HCT116 (cell line): ENCODE measurements around the gene PLD6. TPM values are rescaled to one million over a fixed set of nuclear protein-coding genes. Genes with fewer than 3 reads are reported as not detected.

Experiments used
- ATAC-seq: fragments of 200-7000 bp; cut with Tn5 transposase; 2 replicates; pipeline ENCODE4 v1.9.1; 2020; ENCODE audit warnings: mild to moderate bottlenecking, moderate library complexity
- BruUV-seq: library from RNA; stranded (reverse); fragments of 400-500 nt; replicated peaks from 2 replicates; lab custom pipeline; 2021; lab: Mats Ljungman, UMichigan
- CTCF ChIA-PET: fragments of 300-600 bp; sonication (Branson Sonifier 250); formaldehyde crosslinking; loops from one replicate; lab custom pipeline; 2021; ENCODE audit warnings: antibody characterized with exemption; lab: Charles Lee
- POLR2A ChIA-PET: fragments of 300-600, 350-600 bp; sonication (Branson Sonifier 250); formaldehyde crosslinking; loops from one replicate; lab custom pipeline; 2021; ENCODE audit warnings: antibody characterized with exemption; lab: Charles Lee
- RAD21 ChIA-PET, 2 experiments: fragments of 300-600 bp; sonication (Branson Sonifier 250); formaldehyde crosslinking; loops; one replicate each; lab custom pipeline; 2023; ENCODE audit warnings: low total read pairs in 2 of 2; ENCODE audit not compliant: uncharacterized antibody in 2 of 2, unreplicated experiment in 2 of 2, low non-redundant PET in 1 of 2; lab: Charles Lee
- DNase-seq: peaks from one replicate; pipeline ENCODE4 v3.0.0-alpha.2; 2010; ENCODE audit warnings: low read depth, low spot score
- H2AFZ ChIP-seq: fragments of 200-600 bp; shearing (Covaris generic), sonication (generic); 2 replicates; pipeline ENCODE4 v1.6.1; 2017; ENCODE audit warnings: low read depth, mixed run types, mixed read lengths, antibody characterized with exemption, low read length; ENCODE audit not compliant: poor library complexity, severe bottlenecking
- H3K27ac ChIP-seq: 2 replicates; pipeline ENCODE4 v1.5.1; 2012; ENCODE audit warnings: low read depth, low read length
- H3K27me3 ChIP-seq: fragments of 200-600 bp; sonication (generic); 2 replicates; pipeline ENCODE4 v1.6.1; 2016; ENCODE audit warnings: mixed run types, low read length, mixed read lengths; ENCODE audit not compliant: insufficient read depth
- H3K36me3 ChIP-seq, 2 experiments: fragments of 200-500 bp in 1 of 2; fragments of 200-600 bp in 1 of 2; sonication (Bioruptor generic) in 1 of 2; sonication (generic) in 1 of 2; 2 replicates each; pipeline versions ENCODE4 v1.5.1 to v1.6.1; 2014 to 2016; ENCODE audit warnings: low read length in 2 of 2, inconsistent platforms in 1 of 2, mixed read lengths in 1 of 2, mixed run types in 1 of 2; ENCODE audit not compliant: insufficient read depth in 2 of 2, control insufficient read depth in 1 of 2
- H3K4me1 ChIP-seq, 2 experiments: fragments of 200-600 bp in 1 of 2; sonication (generic) in 1 of 2; 2 replicates each; pipeline versions ENCODE4 v1.5.1 to v1.6.1; 2012 to 2017; ENCODE audit warnings: low read length in 2 of 2, inconsistent platforms in 1 of 2, mild to moderate bottlenecking in 1 of 2, mixed read lengths in 1 of 2, mixed run types in 1 of 2, moderate library complexity in 1 of 2; ENCODE audit not compliant: insufficient read depth in 2 of 2, control insufficient read depth in 1 of 2
- H3K4me2 ChIP-seq: fragments of 200-600 bp; sonication (generic); 2 replicates; pipeline ENCODE4 v1.6.1; 2017; ENCODE audit warnings: mixed run types, low read length, mixed read lengths
- H3K4me3 ChIP-seq, 2 experiments: fragments of 200-600 bp in 1 of 2; sonication (generic) in 1 of 2; replicated peaks in 1 of 2; 2 replicates each; pipeline ENCODE4 v1.5.1; 2011 to 2016; ENCODE audit warnings: low read length in 2 of 2, control low read depth in 1 of 2, low read depth in 1 of 2, mild to moderate bottlenecking in 1 of 2, mixed read lengths in 1 of 2, mixed run types in 1 of 2
- H3K79me2 ChIP-seq: fragments of 200-600 bp; sonication (generic); 2 replicates; pipeline ENCODE4 v1.6.1; 2017; ENCODE audit warnings: mild to moderate bottlenecking, mixed run types, low read length, moderate library complexity, mixed read lengths; ENCODE audit not compliant: insufficient read depth
- H3K9ac ChIP-seq: fragments of 200-600 bp; sonication (generic); 2 replicates; pipeline ENCODE4 v1.6.1; 2016; ENCODE audit warnings: low read length, mixed read lengths
- H3K9me2 ChIP-seq: fragments of 200-600 bp; sonication (generic), shearing (Covaris generic); 2 replicates; pipeline ENCODE4 v1.6.1; 2017; ENCODE audit warnings: mixed run types, mild to moderate bottlenecking, moderate library complexity; ENCODE audit not compliant: insufficient read depth
- H3K9me3 ChIP-seq, 2 experiments: fragments of 200-500 bp in 1 of 2; fragments of 200-600 bp in 1 of 2; sonication (Bioruptor generic) in 1 of 2; sonication (generic) in 1 of 2; 2 replicates each; pipeline ENCODE4 v1.6.1; 2014 to 2017; ENCODE audit warnings: low read length in 2 of 2, mixed read lengths in 2 of 2, inconsistent platforms in 1 of 2, low read depth in 1 of 2, mild to moderate bottlenecking in 1 of 2, mixed run types in 1 of 2, moderate library complexity in 1 of 2; ENCODE audit not compliant: control insufficient read depth in 1 of 2, insufficient read depth in 1 of 2
- H4K20me1 ChIP-seq: fragments of 200-600 bp; sonication (generic), shearing (Covaris generic); 2 replicates; pipeline ENCODE4 v1.6.1; 2017; ENCODE audit warnings: mixed run types, mild to moderate bottlenecking, moderate library complexity; ENCODE audit not compliant: insufficient read depth
- ATF3 ChIP-seq: IDR thresholded peaks from 2 replicates; pipeline ENCODE4 v1.6.1; 2012
- CBX3 ChIP-seq: IDR thresholded peaks from 2 replicates; pipeline ENCODE4 v1.6.1; 2012; ENCODE audit warnings: low read depth
- CEBPB ChIP-seq: IDR thresholded peaks from 2 replicates; pipeline ENCODE4 v1.6.1; 2012; ENCODE audit warnings: low read depth
- CTCF ChIP-seq, 3 experiments: fragments of 200-600 bp in 1 of 3; sonication (generic) in 1 of 3; IDR thresholded peaks in 2 of 3; conservative IDR thresholded peaks in 1 of 3; 2 replicates each; pipeline ENCODE4 v1.5.1; 2012 to 2017; ENCODE audit warnings: low read depth in 2 of 3, low read length in 2 of 3, antibody characterized with exemption in 1 of 3, borderline replicate concordance in 1 of 3, control low read depth in 1 of 3, mild to moderate bottlenecking in 1 of 3, mixed read lengths in 1 of 3, mixed run types in 1 of 3, moderate library complexity in 1 of 3; ENCODE audit not compliant: insufficient read depth in 1 of 3
- EGR1 ChIP-seq: IDR thresholded peaks from 2 replicates; pipeline ENCODE4 v1.6.1; 2012; ENCODE audit warnings: low read depth
- ELF1 ChIP-seq: IDR thresholded peaks from 2 replicates; pipeline ENCODE4 v1.6.1; 2012; ENCODE audit warnings: low read depth, borderline replicate concordance
- EZH2 ChIP-seq: fragments of 200-600 bp; sonication (generic); IDR thresholded peaks from 2 replicates; pipeline ENCODE4 v1.6.1; 2017; ENCODE audit warnings: antibody characterized with exemption, mixed run types
- EZH2phosphoT487 ChIP-seq: fragments of 200-600 bp; IDR thresholded peaks from 2 replicates; pipeline ENCODE4 v1.6.1; 2018; ENCODE audit warnings: antibody characterized with exemption, borderline replicate concordance
- FOSL1 ChIP-seq: IDR thresholded peaks from 2 replicates; pipeline ENCODE4 v1.6.1; 2012; ENCODE audit warnings: low read depth
- MAX ChIP-seq: IDR thresholded peaks from 2 replicates; pipeline ENCODE4 v1.6.1; 2012
- POLR2A ChIP-seq: IDR thresholded peaks from 2 replicates; pipeline ENCODE4 v1.7.0; 2011; ENCODE audit warnings: borderline replicate concordance; ENCODE audit not compliant: insufficient read depth, insufficient read length; ENCODE audit errors: extremely low read depth
- POLR2AphosphoS5 ChIP-seq: IDR thresholded peaks from 2 replicates; pipeline ENCODE4 v1.6.1; 2011; ENCODE audit warnings: mild to moderate bottlenecking, low read depth, low read length, moderate library complexity
- REST ChIP-seq: IDR thresholded peaks from 2 replicates; pipeline ENCODE4 v1.6.1; 2012; ENCODE audit warnings: low read depth
- SIN3A ChIP-seq: IDR thresholded peaks from 2 replicates; pipeline ENCODE4 v1.6.1; 2012; ENCODE audit warnings: low read depth
- SP1 ChIP-seq: IDR thresholded peaks from 2 replicates; pipeline ENCODE4 v1.6.1; 2012; ENCODE audit warnings: low read depth
- SRF ChIP-seq: IDR thresholded peaks from 2 replicates; pipeline ENCODE4 v1.6.1; 2012; ENCODE audit warnings: low read depth
- YY1 ChIP-seq: IDR thresholded peaks from 2 replicates; pipeline ENCODE4 v1.6.1; 2011; ENCODE audit warnings: low read length, low read depth, moderate library complexity, mild to moderate bottlenecking; ENCODE audit not compliant: insufficient replicate concordance; ENCODE audit errors: extremely low read depth
- ZBTB33 ChIP-seq: IDR thresholded peaks from 2 replicates; pipeline ENCODE4 v1.6.1; 2011; ENCODE audit warnings: mild to moderate bottlenecking, low read length, moderate library complexity; ENCODE audit not compliant: insufficient replicate concordance; ENCODE audit errors: extremely low read depth
- ZFX ChIP-seq: fragments of 450-650 bp; IDR thresholded peaks from 2 replicates; pipeline ENCODE4 v1.6.1; 2017
- ZNF274 ChIP-seq: fragments of 200-500 bp; sonication (Bioruptor generic); IDR thresholded peaks from 2 replicates; pipeline ENCODE4 v1.6.1; 2014; ENCODE audit warnings: mild to moderate bottlenecking, low read depth, low read length, inconsistent platforms
- intact Hi-C: fragments of 100-400 bp; cut with micrococcal nuclease; formaldehyde crosslinking; loops from 2 replicates; pipeline ENCODE4 v1.10.0; 2022
- total RNA-seq: library from RNA; stranded (reverse); gene quantifications from one replicate; pipeline ENCODE4 v1.2.1, GENCODE V29; 2021; ENCODE audit not compliant: unreplicated experiment

The PLD6 gene
- total RNA-seq, 1 experiment from 2014 or later: 15.6 TPM

- no peaks in the 10 kb centered on the region for H4K20me1 ChIP-seq
- H3K4me3 ChIP-seq: no peak overlapping the region
- ChIA-PET POLR2A (no interaction called here), RAD21 (no interaction called here), CTCF (no interaction called here)
- no peak overlapping the region for H3K9ac ChIP-seq
- peaks cover 30% of the 10 kb centered on the region for H3K79me2 ChIP-seq
- H3K27me3 ChIP-seq: no peaks in the 10 kb centered on the region
- H3K27ac ChIP-seq: no peak overlapping the region
- peaks cover 6 to 28% of the 10 kb centered on the region in 2 experiments for H3K36me3 ChIP-seq
- DNase-seq: no peak
- no TSS peak for BruUV-seq
- intact Hi-C loops: no loop called here
- no peaks in the 10 kb centered on the region for H3K9me3 ChIP-seq
- ATAC-seq: no peak
- no peaks in the 10 kb centered on the region for H3K9me2 ChIP-seq
- peaks cover 7 to 31% of the 10 kb centered on the region in 2 experiments for H3K4me1 ChIP-seq
- no peak for TF ChIP-seq ZNF274
- TF ChIP-seq ATF3: no peak
- no peak for TF ChIP-seq MAX
- no peak for TF ChIP-seq EGR1
- no peak for TF ChIP-seq POLR2AphosphoS5
- TF ChIP-seq YY1: no peak
- TF ChIP-seq SIN3A: no peak
- no peak for TF ChIP-seq CBX3
- no peak for TF ChIP-seq CEBPB
- TF ChIP-seq CTCF (IDR thresholded peaks at IDR 0.05 in 2 of 3, conservative IDR thresholded peaks at IDR 0.05 in 1 of 3; ENCODE audit: borderline replicate concordance in 1 of 3, insufficient read depth in 1 of 3, low read depth in 2 of 3, low read length in 2 of 3): no peak
- TF ChIP-seq ELF1: no peak
- no peak for TF ChIP-seq ZFX
- no peak for TF ChIP-seq REST
- TF ChIP-seq FOSL1: no peak
- TF ChIP-seq SRF: no peak
- no peak for TF ChIP-seq EZH2phosphoT487
- TF ChIP-seq ZBTB33: no peak
- no peak for TF ChIP-seq EZH2
- no peak for TF ChIP-seq SP1
- TF ChIP-seq POLR2A: no peak
- H3K4me2 ChIP-seq: no peak overlapping the region
- no peak overlapping the region for H2AFZ ChIP-seq
These were observed 2.9 kb downstream of the PLD6 start for GRCh38 chr17:17203173-17203730.
